Kasumi-1 (cell line): ENCODE measurements around the gene NFATC1.

ENCODE experiments used
- DNase-seq, 2 experiments: peaks; one replicate each; lab custom pipeline; 2025; lab: John Stamatoyannopoulos, UW

NFATC1 gene

DNA sequence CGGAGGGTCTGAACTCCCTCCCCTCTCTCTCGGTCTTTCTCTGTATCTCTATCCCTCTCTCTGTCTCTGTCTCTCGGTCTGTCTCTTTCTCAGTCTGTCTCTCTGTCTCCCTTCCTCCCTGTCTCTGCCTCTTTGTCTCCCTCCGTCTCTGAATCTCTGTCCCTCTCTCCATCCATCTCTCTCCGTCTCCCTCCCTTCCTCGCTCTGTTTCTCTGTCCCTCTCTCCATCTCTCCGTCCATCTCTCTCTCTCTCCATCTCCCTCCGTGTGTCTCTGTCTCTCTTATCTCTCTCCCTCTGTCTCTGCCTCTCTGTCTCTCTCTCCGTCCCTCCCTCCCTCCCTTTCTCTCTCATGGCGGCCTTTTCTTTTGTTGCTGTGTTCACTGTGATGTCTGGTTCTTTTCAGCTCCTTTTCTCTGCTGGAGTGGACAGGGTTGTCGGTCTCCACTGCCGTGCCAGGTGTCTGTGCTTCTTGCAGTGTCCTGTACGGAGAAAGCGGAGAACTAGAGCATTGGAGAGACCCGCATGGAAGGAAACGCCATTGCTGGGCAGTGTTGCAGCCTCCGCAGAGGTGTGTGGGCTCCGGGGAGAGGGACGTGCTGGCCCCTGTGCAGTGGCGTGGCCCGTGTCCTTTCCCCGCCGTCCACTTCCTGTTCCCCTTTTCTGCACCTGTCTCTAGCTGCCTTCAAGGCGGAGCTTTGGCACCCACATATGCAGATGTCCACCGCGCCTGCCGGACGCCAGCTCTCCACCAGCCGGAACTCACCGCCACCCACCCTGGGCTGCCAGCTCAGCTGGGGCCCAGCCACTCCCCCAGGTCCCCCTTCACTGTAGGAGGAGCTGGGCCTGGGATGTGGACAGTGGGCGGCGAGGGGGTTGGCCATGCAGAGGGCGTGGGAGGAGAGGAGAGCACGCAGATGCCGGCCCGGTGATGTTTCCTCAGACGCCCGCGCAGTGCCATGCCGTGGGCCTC lies 113.1 kb downstream of the NFATC1 start:
- no peak for DNase-seq

- DNase-seq: no peak
Observed at GRCh38 chr18:79509536-79509930, 113.8 kb downstream of the NFATC1 start.

GRCh38 chr18:79510046-79510685 lies 114.4 kb downstream of the NFATC1 start:
- DNase-seq: no peak

GRCh38 chr18:79510731-79511241 lies 115.1 kb downstream of the NFATC1 start:
- no peak for DNase-seq

GRCh38 chr18:79511271-79511670 lies 115.5 kb downstream of the NFATC1 start:
- no peak for DNase-seq

- no peak for DNase-seq
Observed at GRCh38 chr18:79511671-79512301, 116.1 kb downstream of the NFATC1 start.

- DNase-seq: no peak
Observed at GRCh38 chr18:79512461-79513380, 117.0 kb downstream of the NFATC1 start.

DNA sequence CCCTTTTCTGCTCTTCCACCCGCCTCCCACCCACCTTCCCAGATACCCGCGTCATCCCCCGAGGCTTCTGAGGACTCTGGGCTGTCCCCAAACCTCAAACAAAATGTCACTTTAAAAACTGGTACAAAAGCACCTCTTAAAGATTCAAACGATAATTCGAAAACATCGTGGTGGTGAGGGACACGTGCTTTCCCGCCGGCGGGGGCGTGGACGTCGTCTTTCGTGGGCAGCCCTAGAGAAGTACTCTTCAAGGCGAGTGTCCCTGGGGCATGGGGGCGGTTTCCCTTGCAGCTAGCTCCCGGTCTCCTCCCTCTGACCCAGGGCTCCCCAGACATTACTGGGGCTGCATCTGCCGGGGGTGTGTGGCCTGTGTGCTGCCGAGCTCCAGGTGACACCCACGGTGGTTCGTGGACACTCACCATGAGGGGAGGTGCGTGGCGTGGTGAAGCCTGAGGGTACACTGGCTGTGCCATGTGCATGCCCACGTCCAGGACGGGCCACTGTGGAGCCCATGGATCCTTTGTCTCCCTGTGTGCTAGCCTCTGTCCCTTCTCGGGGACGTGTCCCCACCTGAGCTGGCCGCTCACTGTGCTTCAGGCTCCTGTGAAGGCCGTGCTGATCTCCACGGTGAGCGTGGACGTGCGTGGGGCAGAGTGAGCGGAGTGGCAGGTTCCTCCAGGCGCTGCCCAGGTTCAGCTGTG lies 117.8 kb downstream of the NFATC1 start:
- DNase-seq: no peak

GRCh38 chr18:79515331-79515730 lies 119.6 kb downstream of the NFATC1 start:
- no peak for DNase-seq

DNA sequence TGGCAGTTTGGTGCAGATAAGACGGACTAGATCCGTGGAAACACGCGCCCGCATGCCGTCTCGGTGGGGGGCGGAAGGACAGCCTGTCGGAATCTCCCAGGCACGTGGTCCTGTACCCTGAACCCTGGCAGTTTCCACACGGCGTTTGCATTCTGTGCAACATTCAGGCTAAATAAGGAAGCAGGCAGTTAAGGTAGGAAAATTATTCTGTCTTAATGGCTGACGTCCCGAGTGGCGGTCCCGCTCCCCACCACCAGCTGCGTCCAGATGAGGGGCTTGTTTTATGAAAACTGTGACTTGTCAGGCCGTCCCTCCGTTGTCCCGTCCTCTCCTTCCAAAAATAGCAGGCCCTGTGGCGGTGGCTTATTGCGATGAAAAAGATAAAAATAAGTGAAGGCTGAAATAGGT lies 120.2 kb downstream of the NFATC1 start:
- no peak for DNase-seq

GRCh38 chr18:79516441-79516931 lies 120.8 kb downstream of the NFATC1 start:
- no peak for DNase-seq

DNA sequence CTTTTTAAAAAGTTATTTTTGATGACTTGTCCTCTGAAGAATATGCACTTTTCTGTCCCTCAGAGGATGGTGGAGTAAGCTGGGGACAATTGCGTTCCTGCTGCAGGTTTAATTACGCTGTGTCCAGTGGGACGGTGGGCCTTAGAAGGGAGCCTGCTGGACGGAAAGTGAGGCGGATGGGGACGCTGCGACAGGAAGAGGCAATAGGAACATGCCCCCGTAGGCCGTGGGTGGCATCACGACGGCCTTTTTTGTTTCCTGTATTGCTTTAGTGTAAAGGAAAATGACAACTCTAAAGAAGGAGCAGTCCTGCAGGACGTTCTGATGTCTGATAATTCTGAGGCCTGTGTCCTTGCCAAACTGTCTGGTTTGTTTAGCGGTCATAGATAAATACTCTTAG lies 121.6 kb downstream of the NFATC1 start:
- DNase-seq: no peak

- no peak for DNase-seq
Observed at GRCh38 chr18:79518028-79518682, 122.4 kb downstream of the NFATC1 start.

DNA sequence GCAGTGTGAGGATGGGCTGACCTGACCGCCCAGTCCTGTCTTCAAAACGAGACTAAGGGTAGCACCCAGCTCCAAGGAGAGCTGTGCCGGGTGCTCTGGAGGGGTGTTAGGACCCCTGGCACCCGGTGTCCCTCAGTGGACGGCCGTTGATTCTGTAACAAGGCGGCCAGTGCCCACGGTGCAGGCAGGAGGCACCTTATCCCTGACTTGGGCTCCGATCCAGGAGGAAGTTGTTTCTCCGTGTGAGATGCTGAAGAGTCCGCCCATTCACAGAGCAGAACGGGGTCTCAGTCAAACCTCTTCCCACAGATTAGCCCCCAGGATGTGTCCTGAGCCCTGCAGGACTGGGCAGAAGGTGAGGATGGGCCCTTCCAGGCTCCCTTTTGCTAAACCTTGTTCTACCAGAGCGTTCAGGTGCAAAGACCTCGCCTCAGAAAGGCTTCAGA lies 123.0 kb downstream of the NFATC1 start:
- no peak for DNase-seq

DNA sequence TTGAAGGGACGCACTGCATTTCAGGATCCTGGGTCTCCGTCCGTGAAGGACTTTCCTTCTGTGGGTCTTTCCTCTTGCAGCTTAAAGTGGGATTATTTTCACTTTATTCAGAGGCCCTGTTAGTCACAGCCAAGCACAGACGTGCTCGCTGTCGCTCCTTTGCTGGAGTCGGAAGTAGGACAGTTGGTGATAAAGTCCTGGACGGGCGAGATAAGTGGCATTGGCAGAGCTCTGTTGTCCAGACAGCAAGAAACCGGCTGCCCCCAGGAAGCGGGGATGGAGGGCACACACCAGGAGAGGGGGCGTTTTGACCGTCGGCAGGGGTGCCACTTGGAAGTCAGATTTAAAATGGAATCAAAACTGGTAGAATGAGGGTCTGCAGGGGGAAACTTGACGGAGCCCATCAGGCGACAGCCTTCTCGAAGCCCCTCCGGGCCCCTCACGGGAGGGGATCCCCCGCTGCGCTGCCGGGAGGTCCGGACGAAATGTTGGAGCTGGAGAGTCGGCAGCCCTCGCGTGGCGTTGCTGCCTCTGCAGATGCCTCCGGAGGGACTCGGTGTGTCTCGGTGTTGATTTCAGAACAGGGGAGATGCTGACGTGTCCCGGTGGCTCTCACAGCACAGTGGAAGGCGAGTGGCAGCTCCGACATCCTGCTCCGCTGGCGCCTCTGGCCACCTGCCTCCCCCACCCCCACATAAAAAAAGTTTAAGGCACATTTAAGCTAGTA lies 124.2 kb downstream of the NFATC1 start:
- DNase-seq: no peak

- DNase-seq: no peak
Observed at GRCh38 chr18:79520478-79521390, 125.0 kb downstream of the NFATC1 start.

DNA sequence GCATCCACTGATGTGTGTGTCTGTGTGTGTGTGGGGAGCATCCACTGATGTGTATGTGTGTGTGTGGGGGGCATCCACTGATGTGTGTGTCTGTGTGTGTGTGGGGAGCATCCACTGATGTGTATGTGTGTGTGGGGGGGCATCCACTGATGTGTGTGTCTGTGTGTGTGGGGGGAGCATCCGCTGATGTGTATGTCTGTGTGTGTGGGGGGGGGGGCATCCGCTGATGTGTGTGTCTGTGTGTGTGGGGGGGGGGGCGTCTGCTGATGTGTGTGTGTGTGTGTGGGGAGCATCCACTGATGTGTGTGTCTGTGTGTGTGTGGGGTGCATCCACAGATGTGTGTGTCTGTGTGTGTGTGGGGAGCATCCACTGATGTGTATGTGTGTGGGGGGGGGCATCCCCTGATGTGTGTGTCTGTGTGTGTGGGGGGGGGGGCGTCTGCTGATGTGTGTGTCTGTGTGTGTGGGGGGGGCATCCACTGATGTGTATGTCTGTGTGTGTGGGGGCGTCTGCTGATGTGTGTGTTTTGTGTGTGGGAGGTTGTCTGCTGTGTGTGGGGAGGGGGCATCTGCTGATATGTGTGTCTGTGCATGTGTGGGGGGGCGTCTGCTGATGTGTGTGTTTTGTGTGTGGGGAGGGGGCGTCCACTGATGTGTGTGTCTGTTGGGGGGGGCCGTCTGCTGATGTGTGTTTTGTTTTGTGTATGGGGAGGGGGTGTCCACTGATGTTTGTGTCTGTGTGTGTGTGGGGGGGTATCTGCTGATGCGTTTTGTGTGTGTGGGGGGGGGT lies 125.9 kb downstream of the NFATC1 start:
- DNase-seq: no peak
